IPS-20b (cell line): ENCODE results near the gene NAT14.
A peak's percentile ranks its signal among the peaks of the same experiment; 100 is the strongest.

Experiments
- H3K27ac ChIP-seq: one replicate; pipeline ENCODE4 v1.5.1; 2013; ENCODE audit warnings: low read length
- H3K27me3 ChIP-seq: 2 replicates; pipeline ENCODE4 v1.6.1; 2013; ENCODE audit warnings: mild to moderate bottlenecking, low read length, inconsistent platforms; ENCODE audit not compliant: insufficient read depth
- H3K36me3 ChIP-seq: 2 replicates; pipeline ENCODE4 v1.6.1; 2013; ENCODE audit warnings: low read depth, mild to moderate bottlenecking, inconsistent platforms, low read length, moderate library complexity; ENCODE audit not compliant: insufficient read depth
- H3K4me1 ChIP-seq: 2 replicates; pipeline ENCODE4 v1.6.1; 2013; ENCODE audit warnings: mild to moderate bottlenecking, control low read depth, inconsistent platforms, low read length, moderate library complexity; ENCODE audit not compliant: insufficient read depth
- H3K4me3 ChIP-seq: 2 replicates; pipeline ENCODE4 v1.5.1; 2013; ENCODE audit warnings: mild to moderate bottlenecking, low read length, inconsistent platforms
- H3K9ac ChIP-seq: 2 replicates; pipeline ENCODE4 v1.6.1; 2013; ENCODE audit warnings: low read depth, mild to moderate bottlenecking, inconsistent platforms, low read length, moderate library complexity
- H3K9me3 ChIP-seq: 2 replicates; pipeline ENCODE4 v1.6.1; 2013; ENCODE audit warnings: mild to moderate bottlenecking, low read depth, low read length, inconsistent platforms; ENCODE audit not compliant: insufficient read depth

Gene NAT14

DNA sequence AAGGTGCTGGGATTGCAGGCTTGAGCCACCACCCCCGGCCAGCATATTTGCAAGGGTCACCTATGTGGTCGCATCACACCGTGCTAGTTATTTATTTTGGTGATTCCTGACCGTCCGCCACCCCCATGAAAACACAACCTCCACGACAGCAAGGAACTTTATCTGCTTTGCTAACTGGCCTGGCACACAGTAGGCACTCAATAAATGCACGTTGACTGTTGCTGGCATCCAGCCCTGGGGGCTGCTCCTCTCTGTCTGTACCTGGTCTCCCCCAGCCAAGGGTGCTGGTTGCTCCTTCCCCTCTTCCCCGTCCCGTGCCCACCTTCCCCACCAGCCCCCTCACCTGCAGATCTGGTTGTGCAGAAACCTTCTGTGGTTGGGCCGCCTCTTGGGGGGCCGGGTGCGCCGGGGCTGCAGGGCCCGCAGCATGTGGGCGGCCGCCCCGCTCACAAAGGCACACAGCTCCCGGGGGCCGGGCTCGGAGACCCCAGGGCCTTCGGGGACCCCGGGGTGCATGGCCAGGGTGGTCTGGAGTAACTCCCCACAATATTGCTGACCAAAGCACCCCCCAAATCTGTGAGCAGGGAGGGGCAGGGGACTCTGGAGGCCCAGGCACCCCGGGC, 20.8 kb upstream of the NAT14 start:
- H3K4me3 ChIP-seq, result 0 out of 2 replicates have a peak overlapping the region, but pooled peaks have one; percentile 26
- H3K27me3 ChIP-seq, result peaks cover 49% of the 10 kb centered on the region
- H3K4me1 ChIP-seq, result peaks cover 14% of the 10 kb centered on the region; the same call in 1 of the 2 replicates
- peak overlapping the region; percentile 27; the same call in 1 of the 2 replicates for H3K9ac ChIP-seq
- H3K36me3 ChIP-seq, result no peaks in the 10 kb centered on the region
- H3K27ac ChIP-seq, result no peak overlapping the region
- H3K9me3 ChIP-seq, result no peaks in the 10 kb centered on the region

DNA sequence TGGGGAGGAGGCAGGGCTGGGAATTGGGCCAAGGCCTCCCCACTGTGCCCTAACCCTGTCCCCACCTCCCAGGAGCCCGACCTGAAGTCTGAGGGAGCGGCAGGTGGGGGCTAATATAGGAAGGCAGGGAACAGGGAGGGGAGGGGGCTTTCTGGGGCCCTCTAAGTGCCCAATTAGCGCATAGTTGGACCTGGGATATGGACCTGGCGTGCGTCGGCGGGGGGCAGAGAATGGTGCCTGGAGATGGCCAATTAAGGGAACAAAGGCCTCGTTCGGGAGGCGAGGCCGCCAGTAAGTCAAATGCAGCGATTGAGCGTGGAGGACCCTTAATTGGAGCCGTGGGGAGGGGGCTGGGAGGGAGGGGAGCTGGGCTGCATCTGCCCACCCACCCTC, 20.3 kb upstream of the NAT14 start, which contains the start of gene C19orf85:
Gene C19orf85 (minus strand): TSS at position 90 of the 393 bp plus-strand sequence. CDS start 197 bp downstream, outside the sequence.
- Histone ChIP-seq H3K4me3 (0 out of 2 replicates have a peak within 1 kb of the TSS, but pooled peaks have one; percentile 26), H3K9me3 (no peaks in the 10 kb centered on the region), H3K27me3 (peaks cover 49% of the 10 kb centered on the region), H3K36me3 (no peaks in the 10 kb centered on the region), H3K27ac (no peak within 1 kb of the TSS), H3K4me1 (peaks cover 14% of the 10 kb centered on the region; the same call in 1 of the 2 replicates), H3K9ac (peak within 1 kb of the TSS; percentile 27; the same call in 1 of the 2 replicates)

DNA sequence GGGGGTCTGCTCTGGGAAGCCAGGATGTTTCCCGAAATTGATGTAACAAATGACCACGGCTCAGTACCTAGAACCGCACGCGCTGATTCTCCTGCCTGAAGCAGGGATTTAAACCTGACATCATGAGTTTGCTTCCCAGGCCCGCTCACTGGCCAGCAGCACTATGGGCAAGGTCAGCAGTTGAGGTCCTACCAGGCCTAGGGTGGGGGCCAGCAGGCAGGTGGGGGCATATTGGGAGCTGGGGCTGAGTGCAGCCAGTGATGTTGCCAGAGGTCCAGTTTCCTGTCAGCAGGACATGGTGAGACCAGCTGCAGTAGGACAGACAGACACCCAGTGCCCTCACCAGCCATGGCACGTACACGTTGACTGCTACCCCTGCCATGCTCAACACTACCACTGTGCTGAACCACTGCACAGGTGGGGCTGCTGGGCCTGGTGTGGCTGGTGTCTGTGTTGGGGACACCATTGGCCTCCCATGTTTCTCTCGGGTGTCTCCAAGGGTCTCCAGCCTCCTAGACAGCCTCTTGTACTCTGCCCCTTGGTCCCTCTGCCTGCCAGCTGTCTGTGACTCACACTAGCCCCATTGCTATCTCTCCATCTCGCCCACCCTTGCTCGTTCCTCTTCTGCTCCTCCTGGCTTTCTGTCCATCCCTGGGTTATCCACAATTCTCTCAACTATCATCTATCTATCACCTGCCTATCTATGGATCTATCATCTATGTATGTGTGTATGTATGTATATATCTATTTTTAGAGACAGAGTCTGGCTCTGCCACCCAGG, 19.3 kb upstream of the NAT14 start:
- H3K9ac ChIP-seq, result no peak overlapping the region; the same call in 1 of the 2 replicates
- no peaks in the 10 kb centered on the region for H3K36me3 ChIP-seq
- H3K9me3 ChIP-seq, result no peaks in the 10 kb centered on the region
- H3K4me3 ChIP-seq, result no peak overlapping the region
- H3K27ac ChIP-seq, result no peak overlapping the region
- H3K4me1 ChIP-seq, result peaks cover 6% of the 10 kb centered on the region; the same call in 1 of the 2 replicates
- peaks cover 49% of the 10 kb centered on the region for H3K27me3 ChIP-seq

DNA sequence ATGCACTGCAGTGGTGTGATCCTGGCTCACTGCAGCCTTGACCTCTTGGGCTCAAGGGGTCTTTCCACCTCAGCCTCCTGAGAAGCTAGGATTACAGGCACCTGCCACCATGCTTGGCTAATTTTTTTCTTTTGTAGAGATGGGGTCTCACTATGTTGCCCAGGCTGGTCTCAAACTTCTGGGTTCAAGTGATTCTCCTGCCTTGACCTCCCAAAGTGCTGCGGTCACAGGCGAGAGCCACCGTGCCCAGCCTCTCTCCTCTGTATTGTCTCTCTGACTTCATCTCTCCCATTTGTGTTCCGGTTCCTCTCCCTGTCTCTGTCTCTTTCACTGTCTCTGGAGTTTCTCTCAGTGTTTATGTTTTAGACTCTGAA, 18.8 kb upstream of the NAT14 start:
- no peaks in the 10 kb centered on the region for H3K36me3 ChIP-seq
- H3K9ac ChIP-seq, result no peak overlapping the region
- H3K27me3 ChIP-seq, result peaks cover 49% of the 10 kb centered on the region
- no peak overlapping the region for H3K27ac ChIP-seq
- H3K4me3 ChIP-seq, result no peak overlapping the region
- H3K4me1 ChIP-seq, result peaks cover 6% of the 10 kb centered on the region; the same call in 1 of the 2 replicates
- no peaks in the 10 kb centered on the region for H3K9me3 ChIP-seq

DNA sequence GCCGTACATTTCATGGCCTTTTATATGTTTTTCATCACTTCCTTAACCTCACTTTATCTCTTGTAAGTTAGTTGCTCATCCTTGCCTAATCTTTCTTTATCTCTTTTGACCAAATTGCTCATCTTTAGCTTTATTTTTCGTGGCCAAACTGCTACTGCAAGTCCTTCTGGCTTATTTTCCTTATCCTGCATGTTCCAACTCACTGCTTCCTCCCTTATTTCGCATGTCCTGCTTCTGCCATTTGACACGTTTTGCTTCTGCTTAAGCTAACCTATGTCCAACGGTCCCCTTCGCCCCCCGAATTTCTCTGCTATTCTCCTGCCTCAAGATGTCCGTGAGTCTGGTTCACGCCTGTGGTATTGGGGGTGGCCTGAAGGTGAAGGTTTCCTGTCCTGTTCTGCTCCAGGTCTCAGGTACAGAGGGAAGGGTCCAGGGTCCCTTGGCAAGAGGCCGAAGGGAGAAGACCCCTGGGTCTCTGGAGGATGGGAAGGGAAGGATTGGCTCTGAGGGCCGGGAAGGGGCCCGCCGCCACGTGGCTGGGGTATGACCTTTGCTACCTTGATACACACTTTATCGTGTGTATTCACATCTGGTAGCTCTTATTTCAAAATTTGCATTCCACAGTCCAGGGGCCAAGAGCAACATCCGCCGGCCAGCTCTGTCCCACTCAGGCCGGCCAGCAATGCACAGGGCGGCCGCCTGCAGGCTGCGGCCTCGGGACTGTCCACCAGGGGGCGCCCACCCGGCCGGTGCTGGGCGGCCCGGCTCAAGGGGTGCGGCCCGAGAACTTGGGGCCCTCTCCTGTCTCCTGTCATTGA, 17.5 kb upstream of the NAT14 start:
- H3K9me3 ChIP-seq, result no peaks in the 10 kb centered on the region
- peaks cover 6% of the 10 kb centered on the region; the same call in 1 of the 2 replicates for H3K4me1 ChIP-seq
- H3K36me3 ChIP-seq, result no peaks in the 10 kb centered on the region
- H3K4me3 ChIP-seq, result no peak overlapping the region
- no peak overlapping the region for H3K27ac ChIP-seq
- peaks cover 45% of the 10 kb centered on the region for H3K27me3 ChIP-seq
- no peak overlapping the region for H3K9ac ChIP-seq

DNA sequence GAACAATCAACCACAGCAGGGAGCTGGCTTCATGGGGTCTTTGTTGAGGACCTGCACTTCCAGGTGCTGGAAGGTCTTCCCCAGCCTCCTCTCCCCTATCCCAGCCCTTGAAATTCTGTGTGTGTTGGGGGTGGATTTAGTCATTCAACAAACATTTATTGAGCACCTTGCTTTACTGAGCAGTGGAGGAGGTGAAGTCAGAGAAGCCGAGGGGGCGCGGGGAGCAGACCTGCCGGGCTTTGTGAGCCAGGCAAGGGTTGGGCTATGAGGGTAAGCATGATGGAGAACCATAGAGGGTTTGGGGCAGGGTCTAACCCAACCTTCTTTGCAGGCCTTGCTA, 17.0 kb upstream of the NAT14 start:
- Histone ChIP-seq H3K9me3 (no peaks in the 10 kb centered on the region), H3K9ac (no peak overlapping the region), H3K4me3 (no peak overlapping the region), H3K27me3 (peaks cover 40% of the 10 kb centered on the region), H3K4me1 (peaks cover 6% of the 10 kb centered on the region; the same call in 1 of the 2 replicates), H3K27ac (no peak overlapping the region), H3K36me3 (no peaks in the 10 kb centered on the region)

DNA sequence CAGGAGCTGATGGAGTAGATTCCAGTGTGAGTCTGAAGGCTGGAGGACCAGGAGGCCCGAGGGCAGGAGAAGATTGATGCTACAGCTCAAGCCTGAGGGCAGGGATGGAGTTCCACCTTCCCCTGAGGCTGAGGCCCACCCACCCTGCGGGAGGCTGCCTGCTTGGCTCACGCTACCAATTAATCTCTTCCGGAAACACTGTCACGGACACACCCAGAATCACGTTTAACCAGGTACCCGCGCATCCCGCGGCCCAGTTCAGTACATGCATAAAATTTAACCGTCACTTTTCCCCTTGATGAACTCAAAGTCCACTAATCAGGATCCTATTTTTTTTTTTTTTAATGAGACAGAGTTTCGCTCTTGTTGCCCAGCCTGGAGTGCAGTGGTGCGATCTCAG, 13.7 kb upstream of the NAT14 start:
- no peak overlapping the region for H3K4me3 ChIP-seq
- no peaks in the 10 kb centered on the region for H3K36me3 ChIP-seq
- H3K9me3 ChIP-seq, result no peaks in the 10 kb centered on the region
- H3K9ac ChIP-seq, result no peak overlapping the region
- H3K27me3 ChIP-seq, result peaks cover 11% of the 10 kb centered on the region
- no peaks in the 10 kb centered on the region; the same call in 1 of the 2 replicates for H3K4me1 ChIP-seq
- no peak overlapping the region for H3K27ac ChIP-seq

DNA sequence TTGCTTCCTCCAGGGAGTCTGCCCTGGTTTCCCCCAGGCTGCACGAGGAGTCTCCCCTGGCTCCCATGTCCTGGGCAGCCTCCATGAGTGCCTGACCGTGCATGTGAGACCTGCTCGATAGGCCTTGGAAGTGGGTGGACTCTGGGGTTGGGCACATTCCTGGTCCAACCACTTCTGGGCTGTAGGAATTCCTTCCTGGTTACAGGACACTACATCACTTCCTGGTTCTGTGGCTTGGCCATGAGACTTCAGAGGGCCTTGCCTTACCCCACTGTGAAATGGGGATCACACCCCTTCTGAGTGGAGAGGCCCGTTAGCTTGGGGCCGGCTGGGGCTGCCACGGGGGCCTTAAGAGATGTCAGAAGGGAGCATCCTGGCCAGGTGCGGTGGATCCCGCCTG, 12.5 kb upstream of the NAT14 start:
- H3K9me3 ChIP-seq, result no peaks in the 10 kb centered on the region
- H3K36me3 ChIP-seq, result no peaks in the 10 kb centered on the region
- no peak overlapping the region for H3K27ac ChIP-seq
- H3K9ac ChIP-seq, result no peak overlapping the region
- H3K4me1 ChIP-seq, result no peaks in the 10 kb centered on the region; the same call in 1 of the 2 replicates
- peaks cover 2% of the 10 kb centered on the region; the same call in 1 of the 2 replicates for H3K27me3 ChIP-seq
- H3K4me3 ChIP-seq, result no peak overlapping the region

DNA sequence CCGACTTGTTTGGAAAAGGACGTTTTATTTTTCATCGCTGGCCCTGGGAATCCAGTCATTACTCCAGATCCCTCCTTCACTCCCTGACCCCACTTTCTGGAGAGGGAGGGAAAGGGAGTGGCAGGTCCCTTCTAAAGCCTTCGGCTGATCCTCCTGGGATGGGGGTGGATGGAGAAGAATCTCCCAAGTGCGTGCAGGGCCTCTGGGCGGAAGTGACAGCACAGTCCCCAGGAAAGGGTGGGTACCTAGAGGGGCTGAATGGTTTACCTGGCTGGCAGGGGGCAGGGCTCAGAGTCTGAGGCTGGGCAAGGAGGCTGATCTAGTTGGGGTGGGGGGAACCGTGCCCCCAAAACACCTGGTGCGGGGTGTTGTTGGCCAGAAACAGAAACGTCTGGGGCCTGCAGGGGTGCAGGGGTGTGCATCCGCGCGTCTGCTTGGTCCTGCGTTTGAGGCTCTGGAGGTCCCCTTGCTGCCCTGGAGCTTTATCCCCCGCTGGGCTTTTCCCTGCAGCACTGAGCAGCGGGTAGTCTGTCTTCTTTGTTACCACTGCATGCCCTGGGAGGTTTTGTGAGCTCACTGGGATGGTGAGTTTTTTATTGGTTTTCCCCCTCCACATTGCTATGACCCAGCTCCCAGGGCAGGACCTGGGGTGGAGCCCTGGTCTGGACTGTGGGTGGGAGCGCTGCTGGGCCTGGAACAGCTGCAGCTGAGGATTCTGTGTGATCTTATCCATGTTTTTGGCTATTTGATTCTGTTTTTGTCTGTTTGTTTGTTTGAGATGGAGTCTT, 11.6 kb upstream of the NAT14 start:
- Histone ChIP-seq H3K27ac (no peak overlapping the region), H3K9me3 (no peaks in the 10 kb centered on the region), H3K4me1 (no peaks in the 10 kb centered on the region; the same call in 1 of the 2 replicates), H3K27me3 (no peaks in the 10 kb centered on the region), H3K36me3 (no peaks in the 10 kb centered on the region), H3K4me3 (no peak overlapping the region), H3K9ac (no peak overlapping the region; the same call in 1 of the 2 replicates)

DNA sequence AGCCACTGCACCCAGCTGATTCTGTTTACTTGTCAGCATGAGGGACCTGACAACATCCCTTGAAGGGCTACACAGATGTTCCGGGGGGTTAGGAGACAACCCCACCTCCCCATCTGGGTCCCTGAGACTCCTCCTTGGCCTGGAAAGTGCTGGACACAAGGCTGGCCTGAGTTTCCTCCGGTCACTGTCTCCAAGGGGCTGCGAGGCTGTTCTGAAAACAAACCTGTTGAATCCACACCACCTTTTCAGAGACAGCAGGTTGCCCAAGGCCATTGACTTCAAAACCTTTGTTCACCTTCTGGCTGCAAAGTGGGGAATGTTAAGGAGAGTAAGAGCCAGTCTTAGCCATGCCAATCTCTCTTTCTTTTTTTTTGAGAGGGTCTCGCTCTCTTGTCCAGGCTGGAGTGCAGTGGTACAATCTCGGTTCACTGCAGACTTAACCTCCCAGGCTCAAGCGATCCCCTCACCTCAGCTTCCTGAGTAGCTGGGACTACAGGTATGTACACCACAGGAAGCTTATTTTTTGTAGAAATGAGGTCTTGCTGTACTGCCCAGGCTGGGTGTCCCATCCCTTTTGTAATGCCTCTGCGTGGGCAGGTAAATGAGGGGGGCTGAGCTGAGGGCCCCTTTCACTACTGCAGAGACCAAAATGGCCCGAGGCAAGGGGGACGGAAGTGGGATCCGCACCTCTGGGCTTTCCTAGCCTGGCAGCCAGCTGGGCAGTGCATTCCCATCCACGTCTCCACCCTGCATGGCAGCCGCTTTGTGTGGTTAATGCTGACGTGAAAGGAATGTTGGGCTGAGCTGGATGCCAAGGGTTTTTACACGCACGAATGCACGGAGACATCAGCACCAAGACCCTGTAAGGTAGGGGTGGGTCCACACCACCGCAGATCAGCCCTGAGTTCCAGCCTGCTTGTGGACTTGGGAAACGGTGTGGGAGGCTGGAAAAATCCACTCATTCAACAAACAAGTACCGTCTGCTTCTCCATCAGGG, 10.4 kb upstream of the NAT14 start:
- Histone ChIP-seq H3K36me3 (no peaks in the 10 kb centered on the region), H3K27me3 (no peaks in the 10 kb centered on the region), H3K9ac (no peak overlapping the region; the same call in none of the 2 replicates), H3K9me3 (no peaks in the 10 kb centered on the region), H3K4me1 (no peaks in the 10 kb centered on the region; the same call in 1 of the 2 replicates), H3K27ac (no peak overlapping the region), H3K4me3 (no peak overlapping the region)
